WTC11 (cell line): ENCODE data around the gene TRPV5. TPM values are rescaled to one million over a fixed set of nuclear protein-coding genes. Genes with fewer than 3 reads are reported as not detected.

Experiments used
- ATAC-seq: fragments of 200-7000 bp; cut with Tn5 transposase; 2 replicates; pipeline ENCODE4 v1.10.0; 2021; ENCODE audit warnings: mild to moderate bottlenecking, moderate library complexity
- CTCF ChIA-PET: fragments of 300-600 bp; sonication (Branson Sonifier 250); formaldehyde crosslinking; loops from one replicate; lab custom pipeline; 2021; ENCODE audit warnings: antibody characterized with exemption; lab: Charles Lee
- POLR2A ChIA-PET: fragments of 350-600 bp; sonication (Branson Sonifier 250); formaldehyde crosslinking; loops from one replicate; lab custom pipeline; 2021; ENCODE audit warnings: antibody characterized with exemption; lab: Charles Lee
- DNase-seq: peaks from one replicate; pipeline ENCODE4 v3.0.0; 2021; ENCODE audit warnings: low spot score
- H3K27ac Mint-ChIP-seq: 2 replicates; pipeline ENCODE4 v1.8.0; 2021; ENCODE audit warnings: mixed read lengths
- H3K27me3 Mint-ChIP-seq: 2 replicates; pipeline ENCODE4 v1.8.0; 2021; ENCODE audit warnings: low read depth, mild to moderate bottlenecking, moderate library complexity, mixed read lengths
- H3K36me3 Mint-ChIP-seq: 2 replicates; pipeline ENCODE4 v1.8.0; 2021; ENCODE audit warnings: mixed read lengths
- H3K4me1 Mint-ChIP-seq: 2 replicates; pipeline ENCODE4 v1.8.0; 2022; ENCODE audit warnings: mixed read lengths
- H3K4me3 Mint-ChIP-seq: 2 replicates; pipeline ENCODE4 v1.8.0; 2021; ENCODE audit warnings: mild to moderate bottlenecking, moderate library complexity, mixed read lengths
- H3K9me3 Mint-ChIP-seq: 2 replicates; pipeline ENCODE4 v1.8.0; 2021; ENCODE audit warnings: mixed read lengths
- ATF3 ChIP-seq: sonication (generic); formaldehyde crosslinking; conservative IDR thresholded peaks from 2 replicates; pipeline ENCODE4 v1.8.1; 2022; ENCODE audit warnings: mild to moderate bottlenecking, missing genetic modification reagents
- CREB1 ChIP-seq: sonication (generic); formaldehyde crosslinking; IDR thresholded peaks from 2 replicates; pipeline ENCODE4 v1.8.0; 2023; ENCODE audit warnings: mild to moderate bottlenecking, missing genetic modification reagents
- ELF4 ChIP-seq: sonication (generic); formaldehyde crosslinking; IDR thresholded peaks from 2 replicates; pipeline ENCODE4 v1.8.1; 2022; ENCODE audit warnings: low read depth, mild to moderate bottlenecking, moderate library complexity, missing genetic modification reagents
- ESRRA ChIP-seq: sonication (generic); formaldehyde crosslinking; IDR thresholded peaks from 2 replicates; pipeline ENCODE4 v1.8.1; 2022; ENCODE audit warnings: mild to moderate bottlenecking, missing genetic modification reagents, borderline replicate concordance
- ETV6 ChIP-seq: sonication (generic); formaldehyde crosslinking; IDR thresholded peaks from 2 replicates; pipeline ENCODE4 v1.8.1; 2022; ENCODE audit warnings: mild to moderate bottlenecking, missing genetic modification reagents
- FOXJ3 ChIP-seq: sonication (generic); formaldehyde crosslinking; IDR thresholded peaks from 2 replicates; pipeline ENCODE4 v1.9.0; 2021; ENCODE audit warnings: missing genetic modification reagents, mild to moderate bottlenecking, borderline replicate concordance
- HMGXB4 ChIP-seq: sonication (generic); formaldehyde crosslinking; IDR thresholded peaks from 2 replicates; pipeline ENCODE4 v1.8.1; 2023; ENCODE audit warnings: mild to moderate bottlenecking, moderate library complexity, missing genetic modification reagents
- IRF1 ChIP-seq: sonication (generic); formaldehyde crosslinking; IDR thresholded peaks from 2 replicates; pipeline ENCODE4 v1.8.0; 2023; ENCODE audit warnings: missing genetic modification reagents
- MXD4 ChIP-seq: fragments of 250-450 bp; sonication (Bioruptor Pico); IDR thresholded peaks from 2 replicates; pipeline ENCODE4 v1.8.0; 2021; ENCODE audit warnings: mild to moderate bottlenecking, moderate library complexity, borderline replicate concordance
- RELA ChIP-seq: sonication (generic); formaldehyde crosslinking; IDR thresholded peaks from 2 replicates; pipeline ENCODE4 v1.8.1; 2022; ENCODE audit warnings: missing genetic modification reagents, mild to moderate bottlenecking, borderline replicate concordance
- ZNF232 ChIP-seq: sonication (generic); formaldehyde crosslinking; IDR thresholded peaks from 2 replicates; pipeline ENCODE4 v1.8.0; 2022; ENCODE audit warnings: mild to moderate bottlenecking, missing genetic modification reagents
- ZNF396 ChIP-seq: fragments of 250-450 bp; sonication (Bioruptor Pico); IDR thresholded peaks from 2 replicates; pipeline ENCODE4 v1.8.0; 2021; ENCODE audit warnings: mild to moderate bottlenecking, moderate library complexity, borderline replicate concordance
- ZNF416 ChIP-seq: fragments of 250-450 bp; sonication (Bioruptor Pico); IDR thresholded peaks from 2 replicates; pipeline ENCODE4 v1.9.0; 2021; ENCODE audit warnings: mild to moderate bottlenecking, inconsistent platforms
- ZNF512 ChIP-seq: sonication (generic); formaldehyde crosslinking; IDR thresholded peaks from 2 replicates; pipeline ENCODE4 v1.8.1; 2022; ENCODE audit warnings: missing genetic modification reagents, borderline replicate concordance
- ZNF532 ChIP-seq: fragments of 250-450 bp; sonication (Bioruptor Pico); IDR thresholded peaks from 2 replicates; pipeline ENCODE4 v1.9.0; 2021; ENCODE audit warnings: mild to moderate bottlenecking, borderline replicate concordance
- ZSCAN18 ChIP-seq: fragments of 250-450 bp; sonication (Bioruptor Pico); IDR thresholded peaks from 2 replicates; pipeline ENCODE4 v2.1.2; 2022; ENCODE audit warnings: mild to moderate bottlenecking, moderate library complexity
- total RNA-seq: library from RNA; stranded (reverse); gene quantifications from 3 replicates; pipeline ENCODE4 v1.2.3, GENCODE V29; 2021
- TF ChIP-seq, protein P1 (sequence below): sonication (generic); formaldehyde crosslinking; IDR thresholded peaks from 2 replicates; pipeline ENCODE4 v1.8.1; 2023; ENCODE audit warnings: mild to moderate bottlenecking, missing genetic modification reagents, borderline replicate concordance
- TF ChIP-seq, protein P2 (sequence below): sonication (generic); formaldehyde crosslinking; IDR thresholded peaks from 2 replicates; pipeline ENCODE4 v1.8.0; 2022; ENCODE audit warnings: mild to moderate bottlenecking, missing genetic modification reagents
- TF ChIP-seq, protein P3 (sequence below): sonication (generic); formaldehyde crosslinking; IDR thresholded peaks from 2 replicates; pipeline ENCODE4 v1.8.0; 2022; ENCODE audit warnings: mild to moderate bottlenecking, missing genetic modification reagents

The TRPV5 gene
- total RNA-seq, 1 experiment from 2014 or later, result not detected

DNA sequence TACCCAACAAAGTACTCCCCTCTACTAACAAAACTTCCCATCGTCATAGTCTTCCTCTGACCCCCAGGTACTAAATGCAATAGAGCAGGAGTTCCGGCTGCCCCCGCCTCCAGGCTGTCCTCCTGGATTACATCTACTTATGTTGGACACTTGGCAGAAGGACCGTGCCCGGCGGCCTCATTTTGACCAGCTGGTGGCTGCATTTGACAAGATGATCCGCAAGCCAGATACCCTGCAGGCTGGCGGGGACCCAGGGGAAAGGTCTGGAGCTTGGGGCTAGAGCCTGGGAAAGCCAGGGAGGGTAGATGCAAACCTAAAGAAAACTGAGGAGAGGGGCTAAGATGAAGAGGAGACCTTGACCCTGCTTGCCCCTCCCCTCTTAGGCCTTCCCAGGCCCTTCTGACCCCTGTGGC is 63.4 kb downstream of the TRPV5 start:
- H3K9me3 Mint-ChIP-seq, result peaks cover 7% of the 10 kb centered on the region
- no peak for TF ChIP-seq ATF3 (CRISPR knock-in tag)
- TF ChIP-seq ZNF232, result no peak
- TF ChIP-seq, protein P1, sequence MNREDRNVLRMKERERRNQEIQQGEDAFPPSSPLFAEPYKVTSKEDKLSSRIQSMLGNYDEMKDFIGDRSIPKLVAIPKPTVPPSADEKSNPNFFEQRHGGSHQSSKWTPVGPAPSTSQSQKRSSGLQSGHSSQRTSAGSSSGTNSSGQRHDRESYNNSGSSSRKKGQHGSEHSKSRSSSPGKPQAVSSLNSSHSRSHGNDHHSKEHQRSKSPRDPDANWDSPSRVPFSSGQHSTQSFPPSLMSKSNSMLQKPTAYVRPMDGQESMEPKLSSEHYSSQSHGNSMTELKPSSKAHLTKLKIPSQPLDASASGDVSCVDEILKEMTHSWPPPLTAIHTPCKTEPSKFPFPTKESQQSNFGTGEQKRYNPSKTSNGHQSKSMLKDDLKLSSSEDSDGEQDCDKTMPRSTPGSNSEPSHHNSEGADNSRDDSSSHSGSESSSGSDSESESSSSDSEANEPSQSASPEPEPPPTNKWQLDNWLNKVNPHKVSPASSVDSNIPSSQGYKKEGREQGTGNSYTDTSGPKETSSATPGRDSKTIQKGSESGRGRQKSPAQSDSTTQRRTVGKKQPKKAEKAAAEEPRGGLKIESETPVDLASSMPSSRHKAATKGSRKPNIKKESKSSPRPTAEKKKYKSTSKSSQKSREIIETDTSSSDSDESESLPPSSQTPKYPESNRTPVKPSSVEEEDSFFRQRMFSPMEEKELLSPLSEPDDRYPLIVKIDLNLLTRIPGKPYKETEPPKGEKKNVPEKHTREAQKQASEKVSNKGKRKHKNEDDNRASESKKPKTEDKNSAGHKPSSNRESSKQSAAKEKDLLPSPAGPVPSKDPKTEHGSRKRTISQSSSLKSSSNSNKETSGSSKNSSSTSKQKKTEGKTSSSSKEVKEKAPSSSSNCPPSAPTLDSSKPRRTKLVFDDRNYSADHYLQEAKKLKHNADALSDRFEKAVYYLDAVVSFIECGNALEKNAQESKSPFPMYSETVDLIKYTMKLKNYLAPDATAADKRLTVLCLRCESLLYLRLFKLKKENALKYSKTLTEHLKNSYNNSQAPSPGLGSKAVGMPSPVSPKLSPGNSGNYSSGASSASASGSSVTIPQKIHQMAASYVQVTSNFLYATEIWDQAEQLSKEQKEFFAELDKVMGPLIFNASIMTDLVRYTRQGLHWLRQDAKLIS, result no peak
- no peak for TF ChIP-seq ZSCAN18
- no peak for TF ChIP-seq ZNF512 (CRISPR knock-in tag)
- no peak for TF ChIP-seq ZNF532 (CRISPR knock-in tag)
- no peak for TF ChIP-seq IRF1
- H3K4me3 Mint-ChIP-seq, result no peak overlapping the region
- peaks cover 12% of the 10 kb centered on the region for H3K4me1 Mint-ChIP-seq
- POLR2A ChIA-PET, result interaction anchor here (0.6 kb wide), 1 partner anchor 46 kb away, joined by 4 read pairs; no protein-coding TSS in a partner anchor
- no peaks in the 10 kb centered on the region; the same call in 1 of the 2 replicates for H3K36me3 Mint-ChIP-seq
- H3K27ac Mint-ChIP-seq, result no peak overlapping the region
- CTCF ChIA-PET, result interaction anchor here (1.0 to 4.4 kb wide), 2 partner anchors 12 to 91 kb away, joined by 3 to 27 read pairs; no protein-coding TSS in a partner anchor
- no peaks in the 10 kb centered on the region for H3K27me3 Mint-ChIP-seq
- DNase-seq (no peak), ATAC-seq (no peak)

GRCh38 chr7:142869434-142869833 is 64.1 kb downstream of the TRPV5 start:
- DNase-seq (no peak), ATAC-seq (no peak)
- Mint-ChIP-seq H3K4me1 (peaks cover 16% of the 10 kb centered on the region), H3K27me3 (no peaks in the 10 kb centered on the region), H3K27ac (no peak overlapping the region), H3K36me3 (no peaks in the 10 kb centered on the region; the same call in 1 of the 2 replicates), H3K9me3 (peaks cover 7% of the 10 kb centered on the region), H3K4me3 (no peak overlapping the region)
- ChIA-PET CTCF (interaction anchor here (0.8 to 4.4 kb wide), 3 partner anchors 12 to 237 kb away, joined by 3 to 27 read pairs (median 3); partner anchors contain the start of gene EPHB6), POLR2A (interaction anchor here (0.6 kb wide), 1 partner anchor 47 kb away, joined by 4 read pairs; no protein-coding TSS in a partner anchor)
- no peak for TF ChIP-seq FOXJ3
- TF ChIP-seq HMGXB4, result no peak
- TF ChIP-seq, protein P2, sequence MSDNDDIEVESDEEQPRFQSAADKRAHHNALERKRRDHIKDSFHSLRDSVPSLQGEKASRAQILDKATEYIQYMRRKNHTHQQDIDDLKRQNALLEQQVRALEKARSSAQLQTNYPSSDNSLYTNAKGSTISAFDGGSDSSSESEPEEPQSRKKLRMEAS, result no peak
- TF ChIP-seq ZNF396 (CRISPR knock-in tag), result no peak
- TF ChIP-seq MXD4 (CRISPR knock-in tag), result no peak
- no peak for TF ChIP-seq CREB1 (CRISPR knock-in tag)
- TF ChIP-seq ELF4 (CRISPR knock-in tag), result no peak
- TF ChIP-seq, protein P3, sequence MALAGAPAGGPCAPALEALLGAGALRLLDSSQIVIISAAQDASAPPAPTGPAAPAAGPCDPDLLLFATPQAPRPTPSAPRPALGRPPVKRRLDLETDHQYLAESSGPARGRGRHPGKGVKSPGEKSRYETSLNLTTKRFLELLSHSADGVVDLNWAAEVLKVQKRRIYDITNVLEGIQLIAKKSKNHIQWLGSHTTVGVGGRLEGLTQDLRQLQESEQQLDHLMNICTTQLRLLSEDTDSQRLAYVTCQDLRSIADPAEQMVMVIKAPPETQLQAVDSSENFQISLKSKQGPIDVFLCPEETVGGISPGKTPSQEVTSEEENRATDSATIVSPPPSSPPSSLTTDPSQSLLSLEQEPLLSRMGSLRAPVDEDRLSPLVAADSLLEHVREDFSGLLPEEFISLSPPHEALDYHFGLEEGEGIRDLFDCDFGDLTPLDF (CRISPR knock-in tag), result no peak
- no peak for TF ChIP-seq ETV6 (CRISPR knock-in tag)
- no peak for TF ChIP-seq ZNF416 (CRISPR knock-in tag)
- no peak for TF ChIP-seq RELA (CRISPR knock-in tag)
- no peak for TF ChIP-seq ESRRA (CRISPR knock-in tag)
